Raji (cell line): ENCODE measurements around the gene RSAD1.

Experiments
- POLR2A ChIP-seq: IDR thresholded peaks from 2 replicates; pipeline ENCODE4 v1.6.1; 2011; ENCODE audit warnings: low read depth, low read length, control low read depth; ENCODE audit not compliant: insufficient read depth

Gene RSAD1

DNA sequence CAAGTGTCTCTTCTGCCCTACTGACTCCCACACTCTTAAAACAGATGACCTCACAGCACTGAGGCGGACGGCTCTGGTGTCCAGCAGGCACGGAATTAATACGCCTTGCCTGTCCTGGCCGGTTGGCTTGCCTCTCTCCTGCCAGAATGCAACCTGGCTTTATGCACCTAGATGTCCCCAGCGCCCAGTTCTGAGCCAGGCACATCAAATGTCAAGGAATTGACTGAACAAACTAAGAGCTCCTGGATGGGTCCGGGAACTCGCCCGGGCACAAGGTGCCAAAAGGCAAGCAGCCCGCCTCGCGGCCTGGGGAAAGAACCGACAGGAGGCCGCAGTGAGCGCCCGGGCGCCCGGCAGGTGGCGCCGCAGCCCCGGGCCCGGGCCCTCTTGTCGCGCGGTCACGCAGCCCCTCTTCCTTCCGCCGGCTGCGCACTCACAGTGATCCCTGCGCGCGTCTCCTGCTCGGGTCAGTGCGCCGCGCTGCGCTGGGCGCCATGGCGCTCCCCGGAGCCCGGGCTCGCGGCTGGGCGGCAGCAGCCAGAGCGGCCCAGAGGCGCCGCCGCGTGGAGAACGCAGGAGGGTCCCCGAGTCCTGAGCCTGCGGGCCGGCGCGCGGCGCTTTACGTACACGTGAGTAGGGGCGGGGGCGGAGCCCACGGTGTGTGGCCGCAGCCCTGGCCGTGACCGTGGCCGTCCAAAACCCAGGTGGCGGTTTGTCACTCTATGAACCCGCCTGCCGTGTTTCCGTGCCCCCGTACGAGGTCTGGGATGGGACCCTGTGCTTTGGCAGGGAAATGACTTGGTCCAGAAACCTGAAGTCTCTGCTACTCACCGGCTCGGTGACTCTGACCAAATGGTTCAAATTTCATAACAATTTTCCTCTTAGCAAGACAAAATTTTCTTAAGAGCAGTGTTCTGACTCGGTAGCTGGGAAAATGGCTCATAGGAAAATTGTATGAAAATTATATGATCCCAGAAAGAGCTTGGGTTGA is at the start of gene RSAD1:
Gene RSAD1, plus strand, starts transcription at position 470 of the 991 bp plus-strand sequence. Its CDS starts 25 bp downstream, at position 495.
- peak; percentile 90 for TF ChIP-seq POLR2A

DNA sequence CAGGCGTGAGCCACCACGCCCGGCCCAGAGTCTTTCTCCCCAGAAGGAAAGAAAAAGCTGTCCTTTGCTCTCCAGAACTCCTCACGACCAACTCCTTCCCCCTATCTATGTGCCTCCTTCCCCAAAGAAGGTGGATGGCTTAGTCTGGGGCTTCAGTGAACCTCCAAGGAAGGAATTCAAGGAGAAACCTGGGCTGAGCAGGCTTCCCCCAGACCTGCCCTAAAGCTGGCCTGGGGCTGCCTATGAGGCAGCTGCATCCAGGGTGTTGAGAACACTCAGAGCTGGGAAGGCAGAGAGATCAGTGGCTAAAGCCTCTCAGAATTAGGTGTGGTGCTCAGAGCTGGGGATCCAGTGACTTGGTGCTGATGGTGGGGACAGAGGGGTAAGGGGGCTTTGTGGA is 48.9 kb upstream of the RSAD1 start:
- TF ChIP-seq POLR2A = no peak

DNA sequence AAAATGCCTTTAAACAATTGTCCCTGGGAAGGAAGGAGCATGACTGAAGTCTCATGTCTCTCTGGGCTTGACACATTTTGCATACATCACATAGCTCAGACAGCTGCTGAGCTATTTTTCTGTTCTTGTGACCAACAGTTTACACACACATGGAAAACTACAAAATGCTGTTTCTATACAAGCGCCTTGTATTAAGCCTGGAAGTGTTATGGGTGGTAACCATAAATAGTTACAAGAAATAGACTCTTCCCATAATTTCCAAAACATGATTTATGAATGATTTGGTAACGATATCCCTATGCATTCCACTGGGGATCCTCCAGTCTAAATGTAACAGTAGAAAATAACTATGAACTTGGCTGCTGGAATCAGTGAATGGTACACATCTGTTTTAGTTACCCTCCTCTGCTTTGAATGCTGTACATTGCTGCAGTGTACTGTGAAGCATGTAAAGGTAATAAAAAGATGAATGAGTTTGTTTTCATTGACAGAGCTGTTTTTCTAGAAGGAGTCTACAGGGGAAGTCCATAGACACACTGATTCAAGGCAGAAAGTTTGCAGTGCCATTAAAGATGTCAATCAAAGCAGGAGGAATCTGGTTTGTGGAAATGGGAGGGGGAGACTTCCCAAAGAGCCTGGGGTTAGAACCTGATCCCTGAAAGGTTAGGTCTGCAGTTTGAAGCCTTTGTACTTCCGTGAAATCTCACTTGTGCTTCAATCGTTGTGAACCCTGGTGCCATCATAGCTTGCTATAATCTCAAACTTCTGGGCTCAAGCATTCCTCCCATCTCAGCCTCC is 47.6 kb upstream of the RSAD1 start:
- no peak for TF ChIP-seq POLR2A

DNA sequence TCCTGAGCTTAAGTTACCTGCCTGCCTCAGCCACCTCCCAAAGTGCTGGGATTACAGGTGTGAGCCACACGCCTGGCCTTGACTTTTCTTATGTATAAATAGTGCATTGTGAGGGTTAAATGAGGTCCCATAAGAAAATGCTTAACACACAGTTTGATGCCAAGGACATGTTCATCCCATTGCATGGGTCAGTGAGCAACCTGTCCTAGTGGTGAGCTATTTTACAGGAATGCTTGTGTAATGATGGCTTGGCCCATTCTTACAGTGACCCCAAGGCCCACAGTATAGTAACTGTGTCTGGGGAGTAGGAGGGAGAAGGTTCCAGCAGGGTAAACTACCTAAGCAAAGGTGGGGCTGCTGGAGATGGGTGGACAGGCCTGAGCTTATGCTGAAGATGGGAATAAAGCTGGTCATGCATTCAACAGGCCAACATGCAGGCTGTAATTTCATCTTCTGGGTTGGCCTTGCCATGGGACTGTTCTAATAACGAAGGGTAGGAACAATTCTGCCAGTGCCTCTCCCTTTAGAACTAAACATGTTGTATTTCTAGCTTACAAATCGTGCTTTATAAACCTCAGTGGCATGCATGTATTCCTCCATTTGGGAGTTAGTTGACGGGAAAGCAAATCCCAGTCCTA is 46.4 kb upstream of the RSAD1 start:
- TF ChIP-seq POLR2A = no peak

DNA sequence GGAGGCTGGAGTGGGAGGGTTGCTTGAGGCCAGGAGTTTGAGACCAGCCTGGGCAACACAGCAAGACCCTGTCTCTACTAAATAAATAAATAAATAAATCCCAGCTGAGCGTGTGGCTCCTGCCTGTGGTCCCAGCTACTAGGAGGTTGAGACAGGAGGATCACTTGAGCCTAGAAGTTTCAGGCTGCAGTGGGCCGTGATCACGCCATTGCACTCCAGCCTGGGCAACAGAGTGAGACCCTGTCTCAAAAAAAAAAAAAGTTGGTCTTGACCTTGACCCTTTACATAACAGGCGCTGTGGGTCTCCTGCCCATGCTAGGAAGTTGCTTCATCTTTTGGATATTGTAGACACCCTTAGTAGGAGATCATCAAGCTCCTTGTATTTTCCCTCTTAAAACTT is 41.3 kb upstream of the RSAD1 start:
- TF ChIP-seq POLR2A = no peak

DNA sequence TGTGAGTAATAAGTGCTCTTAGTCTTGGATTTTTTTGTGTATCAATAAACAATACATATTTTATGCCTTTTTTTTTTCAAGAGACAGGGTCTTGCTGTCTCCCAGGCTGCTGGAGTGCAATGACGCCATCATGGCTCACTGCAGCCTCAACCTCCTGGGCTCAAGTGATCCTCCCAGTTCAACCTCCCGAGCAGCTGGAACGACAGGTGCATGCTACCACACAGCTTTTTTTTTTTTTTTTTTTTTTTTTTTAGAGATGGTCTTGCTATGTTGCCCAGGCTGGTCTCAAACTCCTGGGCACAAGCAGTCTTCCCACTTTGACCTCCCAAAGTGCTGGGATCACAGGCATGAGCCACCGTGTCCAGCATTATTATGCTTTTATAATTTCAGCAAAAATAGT is 39.7 kb upstream of the RSAD1 start:
- no peak for TF ChIP-seq POLR2A

DNA sequence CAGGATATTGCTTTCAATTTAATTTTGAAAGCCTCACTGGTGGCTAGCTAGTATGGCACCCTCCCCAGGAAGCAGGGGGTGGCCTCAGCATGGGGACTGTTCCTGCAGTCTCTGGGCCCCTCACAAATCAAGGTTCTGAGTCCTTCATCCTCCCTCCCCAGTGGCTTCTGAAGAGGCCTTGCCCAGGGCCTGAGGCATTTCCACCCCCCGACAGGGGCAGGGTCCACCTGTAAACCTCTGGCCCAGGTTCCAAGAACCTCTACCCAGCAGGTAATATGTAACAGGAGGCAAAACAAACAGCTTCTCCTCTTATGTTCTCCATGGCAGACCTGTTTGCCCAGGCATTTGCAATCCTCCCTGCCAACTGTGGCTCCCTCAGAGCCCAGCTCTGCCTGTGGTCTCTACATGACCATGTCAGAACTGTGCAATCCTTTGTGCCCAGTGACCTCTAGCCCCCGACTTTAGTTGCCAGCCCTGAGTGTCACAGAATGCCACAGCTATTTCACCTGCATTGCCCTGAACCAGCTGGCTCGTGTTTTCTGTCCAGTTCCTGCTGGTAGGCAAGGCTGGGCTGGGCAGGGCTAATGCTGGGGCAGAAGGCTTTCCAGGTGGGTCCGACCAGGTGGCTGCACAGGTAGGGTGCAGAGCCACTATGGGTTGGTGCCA is 38.4 kb upstream of the RSAD1 start:
- no peak for TF ChIP-seq POLR2A

DNA sequence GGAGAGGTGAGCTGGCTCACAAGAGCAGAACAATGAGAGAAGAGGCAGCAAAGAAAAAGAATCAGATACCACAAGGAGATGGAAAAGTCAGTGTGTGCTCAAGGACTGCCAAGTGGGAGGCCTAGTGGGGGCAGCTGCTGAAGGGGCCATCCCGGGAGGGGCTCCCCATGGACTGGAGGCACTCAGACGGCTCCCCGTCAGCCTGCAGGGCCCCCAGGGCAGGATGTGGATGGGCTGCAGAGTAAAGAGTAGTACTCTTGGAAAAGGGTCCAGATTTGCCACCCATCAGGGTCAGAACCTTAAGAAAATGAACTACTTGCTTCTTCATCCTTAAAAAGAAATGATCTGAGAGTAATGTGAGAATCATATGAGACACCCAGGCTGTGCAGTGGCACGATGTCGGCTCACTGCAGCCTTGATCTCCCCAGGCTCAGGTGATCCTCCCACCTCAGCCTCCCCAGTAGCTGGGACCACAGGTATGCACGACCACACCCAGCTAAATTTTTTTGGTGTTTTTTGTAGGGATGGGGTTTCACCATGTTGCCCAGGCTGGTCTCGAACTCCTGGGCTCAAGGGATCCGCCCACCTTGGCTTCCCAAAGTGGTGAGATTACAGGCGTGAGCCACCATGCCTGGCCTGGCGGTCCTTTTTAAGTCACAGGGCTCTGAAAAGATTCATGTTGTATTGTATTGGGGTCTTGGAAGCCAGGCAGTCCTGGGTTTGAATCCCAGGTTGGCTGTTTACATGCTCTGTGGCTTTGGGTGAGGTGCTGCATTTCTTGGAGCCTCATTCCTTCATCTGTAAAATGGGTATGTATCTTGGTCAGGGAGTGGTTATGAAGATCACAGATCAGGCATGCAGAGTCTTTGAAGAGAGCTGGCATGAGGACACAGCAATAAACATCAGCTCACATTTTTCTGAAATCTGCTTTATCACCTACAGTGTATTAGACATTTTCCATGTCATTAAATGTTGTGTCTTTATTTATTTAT is 37.5 kb upstream of the RSAD1 start:
- no peak for TF ChIP-seq POLR2A

DNA sequence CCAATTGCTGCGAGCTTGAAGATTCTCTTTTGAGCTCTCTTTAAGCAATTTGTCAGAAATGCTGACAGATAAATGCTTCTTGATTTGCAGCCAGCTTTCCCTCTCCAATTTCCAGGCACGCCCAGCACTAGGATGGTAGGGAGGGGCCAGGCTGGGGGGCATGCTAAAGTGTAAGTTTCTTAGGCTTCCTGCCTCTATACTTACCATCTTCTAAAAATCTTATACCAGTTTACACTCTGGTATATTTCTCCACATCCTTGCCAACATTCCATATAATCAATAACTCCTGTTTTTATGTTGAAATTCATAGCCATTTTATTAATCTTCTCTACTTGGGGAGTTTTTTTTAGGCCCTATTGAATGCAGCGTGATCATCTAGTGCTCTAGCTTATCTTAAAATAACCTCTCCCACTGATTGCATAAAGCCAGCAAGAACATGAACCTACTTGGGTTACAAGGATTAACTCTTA is 35.1 kb upstream of the RSAD1 start:
- no peak for TF ChIP-seq POLR2A

DNA sequence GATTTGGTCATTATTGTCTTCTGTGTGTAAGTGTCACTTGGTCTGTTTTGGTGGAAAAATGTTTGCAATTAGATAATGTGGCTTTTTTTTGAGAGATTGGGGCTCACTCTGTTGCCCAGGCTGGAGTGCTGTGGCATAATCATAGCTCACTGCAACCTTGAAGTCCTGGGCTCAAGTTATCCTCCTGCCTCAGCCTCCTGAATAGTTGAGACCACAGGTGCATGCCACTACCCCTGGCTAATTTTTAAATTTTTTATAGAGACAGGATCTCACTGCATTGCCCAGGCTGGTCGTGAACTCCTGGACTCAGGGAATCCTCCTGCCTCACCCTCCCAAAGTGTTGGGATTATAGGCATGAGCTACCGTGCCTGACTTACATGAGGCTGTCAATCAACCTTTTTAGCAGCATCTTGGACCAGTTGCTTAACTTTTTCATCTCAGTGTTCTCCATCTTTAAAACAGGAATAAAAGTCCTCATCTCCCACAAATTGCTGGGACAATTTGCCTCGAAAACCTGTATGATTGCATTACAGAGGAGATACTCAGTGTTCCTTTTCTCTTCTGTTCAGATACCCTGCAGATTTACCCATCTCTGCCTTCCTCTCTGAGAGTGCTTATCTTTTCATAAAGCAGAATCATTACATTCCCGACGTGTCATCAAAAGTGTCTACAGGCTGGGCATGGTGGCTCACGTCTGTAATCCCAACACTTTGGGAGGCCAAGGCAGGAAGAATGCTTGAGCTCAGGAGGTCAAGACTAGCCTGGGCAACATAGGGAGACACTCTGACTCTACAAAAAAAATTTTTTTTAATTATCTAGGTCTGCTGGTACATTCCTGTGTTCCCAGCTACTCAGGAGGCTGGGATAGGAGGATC is 33.6 kb upstream of the RSAD1 start:
- TF ChIP-seq POLR2A = no peak

DNA sequence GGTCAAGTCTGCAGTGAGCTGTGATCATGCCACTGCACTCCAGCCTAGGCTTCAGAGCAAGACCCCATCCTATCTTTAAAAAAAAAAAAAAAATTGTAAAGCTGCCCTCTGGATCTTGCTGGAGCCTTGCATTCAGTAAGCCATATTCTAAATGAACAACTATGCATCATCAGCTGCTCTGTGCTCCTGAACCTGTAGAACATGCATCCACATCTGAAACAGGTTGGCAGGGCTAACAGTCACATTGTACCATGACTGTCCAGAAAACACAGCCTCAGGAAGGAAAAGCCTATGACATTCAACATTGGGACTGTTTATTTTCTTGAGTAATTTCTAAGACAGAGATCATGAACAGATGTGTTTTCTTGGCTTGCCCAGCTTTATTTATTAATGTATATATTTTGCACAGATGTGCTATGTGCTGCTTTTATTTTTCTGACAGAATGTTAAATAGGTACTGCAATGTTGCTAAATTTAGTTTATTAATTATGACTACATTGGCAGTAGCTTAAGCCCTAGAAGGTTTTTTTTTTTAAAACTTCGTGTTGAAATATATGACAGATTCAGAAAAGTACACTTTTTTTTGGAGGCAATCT is 32.8 kb upstream of the RSAD1 start:
- no peak for TF ChIP-seq POLR2A

DNA sequence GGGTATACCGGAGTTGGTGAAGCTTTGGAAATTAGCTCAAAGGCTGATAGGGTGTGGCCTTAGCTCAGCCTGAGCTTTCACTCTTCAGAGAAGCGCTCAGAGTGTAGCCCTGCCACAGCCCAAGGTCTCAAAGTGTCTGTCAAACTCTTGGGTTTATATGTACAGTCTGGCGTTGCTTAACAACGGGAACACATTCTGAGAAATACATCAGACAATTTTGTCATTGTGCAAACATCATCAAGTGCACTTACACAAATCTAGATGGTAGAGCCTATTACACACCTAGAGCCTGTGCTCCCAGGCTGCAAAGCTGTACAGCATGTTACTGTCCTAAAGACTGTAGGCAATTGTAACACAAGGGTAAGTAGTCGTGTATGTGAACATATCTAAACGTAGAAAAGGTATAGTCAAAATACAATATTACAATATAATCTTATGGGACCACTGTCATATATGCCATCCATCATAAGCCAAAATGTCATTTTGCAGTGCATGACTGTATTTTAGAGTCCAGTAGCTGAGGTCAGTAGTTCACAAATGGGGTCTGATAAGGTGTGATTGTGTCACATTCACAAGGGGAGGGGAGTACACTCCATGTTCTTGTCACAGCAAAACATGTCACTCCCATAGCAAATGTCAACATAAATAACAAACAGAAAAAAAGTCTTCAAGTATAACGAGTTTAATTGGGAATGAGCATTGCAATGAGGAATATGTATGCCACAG is 30.6 kb upstream of the RSAD1 start:
- TF ChIP-seq POLR2A = no peak
